Urothelium cell line (cell line): ENCODE results near the gene VSTM4.

Source experiments
- DNase-seq: peaks from one replicate; pipeline ENCODE4 v3.0.0; 2011; ENCODE audit warnings: low spot score, mixed read lengths
- FAIRE-seq: peaks from 2 replicates; lab custom pipeline; 2011; peaks lifted over from hg19 to GRCh38; lab: Jason Lieb, UNC

VSTM4 gene

GRCh38 chr10:48981310-48981907 is 133.9 kb downstream of the VSTM4 start:
- FAIRE-seq (no peak), DNase-seq (peak; percentile 73)

- FAIRE-seq (no peak), DNase-seq (no peak)
Observed at GRCh38 chr10:48978318-48978717, 137.0 kb downstream of the VSTM4 start.

DNA sequence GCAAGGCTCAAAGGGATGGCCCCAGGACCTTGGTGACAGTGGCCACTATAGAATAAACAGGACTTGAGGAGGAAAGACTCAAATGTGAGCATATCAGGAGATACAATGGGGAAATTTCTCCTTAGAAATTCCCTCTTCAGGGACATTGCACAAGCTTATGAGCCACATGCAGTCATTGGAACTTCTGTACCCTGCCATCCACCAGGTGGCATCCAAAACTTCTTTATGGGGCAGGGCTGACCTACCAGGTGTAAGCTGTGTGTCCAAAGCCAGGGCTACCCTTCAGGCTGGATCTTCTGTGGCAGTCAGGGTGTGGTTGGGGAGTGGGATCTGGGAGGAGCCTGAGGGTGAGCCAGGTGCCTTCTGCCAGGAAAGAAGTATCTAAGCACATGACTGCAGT is 139.1 kb downstream of the VSTM4 start:
- FAIRE-seq (no peak), DNase-seq (no peak)

- DNase-seq (no peak), FAIRE-seq (no peak)
Observed at GRCh38 chr10:48974510-48975156, 140.7 kb downstream of the VSTM4 start.

DNA sequence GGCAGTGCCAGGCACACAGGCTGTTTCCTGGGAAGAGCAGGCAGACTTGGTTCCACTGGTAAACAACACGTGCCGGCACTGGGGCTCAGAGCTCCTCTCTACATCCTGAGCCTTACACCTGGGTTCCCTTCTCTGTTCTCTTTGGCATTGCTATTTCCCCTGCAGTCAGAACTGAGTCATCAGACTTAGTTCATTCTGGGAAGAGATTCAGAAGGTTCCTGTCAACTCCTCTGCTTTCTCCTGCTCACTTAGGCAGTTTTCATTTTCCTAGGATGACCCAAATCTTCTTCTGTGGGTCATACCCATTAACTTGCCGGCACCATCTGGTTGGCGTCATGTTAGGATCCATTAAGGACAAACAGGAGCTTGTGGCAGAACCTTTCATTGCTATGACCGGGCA is 142.3 kb downstream of the VSTM4 start:
- no peak for DNase-seq
- FAIRE-seq = no peak

GRCh38 chr10:48970654-48971053 is 144.7 kb downstream of the VSTM4 start:
- no peak for FAIRE-seq
- DNase-seq = no peak

- FAIRE-seq = peak; percentile 27
- no peak for DNase-seq
Observed at GRCh38 chr10:48970046-48970445, 145.3 kb downstream of the VSTM4 start.

DNA sequence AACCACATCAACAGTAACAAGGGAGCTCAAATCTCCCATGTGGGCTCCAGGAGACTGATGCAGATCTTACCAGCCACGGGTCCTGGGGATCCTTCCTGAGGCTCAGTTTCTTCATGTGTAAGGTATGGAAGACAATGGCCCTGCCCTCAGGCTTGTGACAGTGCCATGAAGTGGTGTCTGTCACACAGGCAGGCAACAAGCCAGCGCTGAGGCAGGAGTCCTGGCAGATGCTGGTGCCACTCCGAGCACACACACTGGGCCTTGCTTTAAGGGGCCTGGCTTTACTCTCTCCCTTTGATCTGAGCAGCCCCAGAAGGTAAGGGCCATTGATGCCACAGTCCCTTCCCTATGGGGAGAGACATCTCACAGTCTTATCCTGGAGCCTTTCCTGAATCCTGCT is 147.3 kb downstream of the VSTM4 start:
- DNase-seq (no peak), FAIRE-seq (no peak)

DNA sequence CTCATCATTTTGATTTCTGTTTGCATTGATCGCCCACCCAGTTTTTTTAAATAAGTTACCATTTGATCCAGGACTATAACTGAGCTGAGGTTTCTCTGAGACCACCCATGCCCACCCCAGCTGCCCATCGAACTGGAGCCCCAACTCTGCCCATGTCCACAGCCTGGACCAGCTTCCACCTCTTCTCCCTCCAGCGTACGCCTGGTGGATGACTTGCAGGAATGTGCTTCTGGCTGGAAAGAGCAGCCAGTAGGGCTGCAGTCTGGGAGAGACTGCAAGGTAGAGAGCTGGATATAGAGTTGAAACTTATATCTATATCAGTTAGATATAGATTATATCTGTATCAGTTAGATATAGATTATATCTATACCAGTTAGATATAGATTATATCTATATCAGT is 149.9 kb downstream of the VSTM4 start:
- FAIRE-seq = no peak
- no peak for DNase-seq
